Measurements from ENCODE around the gene CYP4Z1.
"Not testable (repeated sequence)": the region's sequence is repeated elsewhere in the genome, so short reads cannot be mapped to it uniquely, and the experiment has no call there.

The CYP4Z1 gene

GRCh38 chr1:47129489-47130230, 62.6 kb downstream of the CYP4Z1 start:
- DNase-seq: not testable (repeated sequence)

- not testable (repeated sequence) for DNase-seq
These were observed 65.6 kb downstream of the CYP4Z1 start for GRCh38 chr1:47132665-47133064.

DNA sequence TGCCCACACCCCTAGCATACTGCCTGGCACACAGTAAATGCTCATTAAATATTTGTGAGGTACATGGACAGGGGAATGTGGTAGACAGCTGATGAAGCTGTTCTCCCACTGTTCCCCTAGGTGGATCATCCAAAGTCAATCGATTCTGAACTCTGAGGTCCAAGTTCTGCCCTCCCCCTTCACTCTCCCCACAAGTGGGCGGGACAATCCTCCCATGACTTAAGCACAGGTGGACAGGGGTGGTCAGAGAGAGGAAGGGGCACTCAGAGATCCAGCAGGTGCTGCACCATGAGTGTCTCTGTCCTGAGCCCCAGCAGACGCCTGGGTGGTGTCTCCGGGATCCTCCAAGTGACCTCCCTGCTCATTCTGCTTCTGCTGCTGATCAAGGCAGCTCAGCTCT, 70.2 kb downstream of the CYP4Z1 start, which contains the start of gene CYP4A22:
CYP4A22 (plus strand) TSS at position 244 of the 400 bp plus-strand sequence; CDS start at position 289, 45 bp downstream.
- no peak for DNase-seq

DNA sequence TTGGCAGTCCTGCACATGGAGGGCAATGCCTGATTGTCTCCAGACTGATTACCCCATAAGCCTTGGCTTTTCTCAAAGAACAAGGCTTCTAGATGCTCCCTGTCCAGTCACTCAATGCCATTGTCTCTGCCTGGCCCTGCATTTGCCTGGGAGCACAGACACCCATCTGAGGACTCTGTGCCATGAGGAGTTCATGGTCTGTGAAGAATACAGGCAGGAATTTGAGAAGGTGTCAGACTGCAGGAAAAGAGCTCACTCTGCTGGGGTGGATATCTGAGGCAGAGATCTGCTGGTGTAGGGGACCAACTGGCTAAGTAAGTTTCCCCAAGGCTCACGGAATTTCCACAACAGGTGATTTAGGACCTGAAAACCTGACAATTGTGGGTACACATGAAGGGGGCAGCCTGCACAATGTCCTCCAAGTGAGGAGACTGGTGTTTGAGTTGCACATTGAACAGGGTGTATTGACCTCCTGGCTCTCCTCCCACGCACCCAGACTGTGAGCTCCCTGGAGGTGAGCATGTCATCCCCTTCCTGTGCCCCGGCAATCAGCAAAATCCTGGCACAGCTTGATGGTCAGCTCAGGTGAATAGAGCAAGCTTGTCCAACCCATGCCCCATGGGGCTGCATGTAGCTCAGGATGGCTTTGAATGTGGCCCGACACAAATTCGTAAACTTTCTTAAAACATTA, 71.0 kb downstream of the CYP4Z1 start:
- no peak for DNase-seq

GRCh38 chr1:47140358-47140757, 73.3 kb downstream of the CYP4Z1 start:
- DNase-seq: not testable (repeated sequence)

GRCh38 chr1:47143654-47144053, 76.6 kb downstream of the CYP4Z1 start:
- not testable (repeated sequence) for DNase-seq

GRCh38 chr1:47146495-47146894, 79.5 kb downstream of the CYP4Z1 start:
- not testable (repeated sequence) for DNase-seq

GRCh38 chr1:47147047-47147785, 80.2 kb downstream of the CYP4Z1 start:
- no peak for DNase-seq

- not testable (repeated sequence) for DNase-seq
These were observed 82.1 kb downstream of the CYP4Z1 start for GRCh38 chr1:47149162-47149561.

GRCh38 chr1:47156457-47156856, 89.4 kb downstream of the CYP4Z1 start:
- not testable (repeated sequence) for DNase-seq

DNA sequence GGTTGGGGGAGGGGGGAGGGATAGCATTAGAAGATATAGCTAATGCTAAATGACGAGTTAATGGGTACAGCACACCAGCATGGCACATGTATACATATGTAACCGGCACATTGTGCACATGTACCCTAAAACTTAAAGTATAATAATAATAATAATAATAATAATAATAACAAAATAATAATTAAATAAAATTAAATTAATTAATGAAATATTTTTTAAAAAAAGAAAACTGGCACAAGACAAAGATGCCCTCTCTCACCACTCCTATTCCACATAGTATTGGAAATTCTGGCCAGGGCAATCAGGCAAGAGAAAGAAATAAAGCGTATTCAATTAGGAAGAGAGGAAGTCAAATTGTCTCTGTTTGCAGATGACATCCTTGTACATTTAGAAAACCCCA, 90.9 kb downstream of the CYP4Z1 start:
- not testable (repeated sequence) for DNase-seq

- DNase-seq: no peak
These were observed 93.7 kb downstream of the CYP4Z1 start for GRCh38 chr1:47160716-47161115.

GRCh38 chr1:47161298-47162040, 94.4 kb downstream of the CYP4Z1 start:
- DNase-seq: no peak

DNA sequence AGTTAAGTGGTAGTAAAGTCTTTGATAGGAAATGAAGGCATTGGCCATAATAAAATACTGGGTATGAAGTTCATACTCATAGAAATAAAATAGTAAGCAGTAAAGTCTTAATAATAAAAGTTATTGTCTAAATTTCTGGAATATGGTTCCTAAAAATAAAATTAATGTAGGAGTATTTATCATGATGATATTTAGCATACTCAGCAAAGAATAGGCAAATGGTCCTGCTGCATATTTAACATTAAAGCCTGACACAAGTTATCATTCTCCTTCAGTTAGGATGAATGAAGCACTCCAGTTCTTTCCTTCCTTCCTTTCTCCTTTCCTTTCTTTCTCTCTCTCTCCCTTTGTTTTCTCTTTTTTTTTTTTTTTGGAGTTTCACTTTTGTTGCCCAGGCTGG, 97.5 kb downstream of the CYP4Z1 start:
- DNase-seq: no peak

Measured in midbrain (tissue), 1 donor.